Liver (tissue), 3 donors: Measurements from ENCODE around the gene PLEKHN1.

Experiments used
- ATF3 ChIP-seq: IDR thresholded peaks from 2 replicates; pipeline ENCODE4 v1.6.1; 2016; ENCODE audit warnings: antibody characterized with exemption
- CTCF ChIP-seq: fragments of 150-350 bp; IDR thresholded peaks from 2 replicates; pipeline ENCODE4 v1.5.1; 2017; ENCODE audit warnings: improper control_type of control experiment, low read depth, low read length; ENCODE audit not compliant: missing input control
- FOXA2 ChIP-seq: IDR thresholded peaks from 2 replicates; pipeline ENCODE4 v1.6.1; 2016; ENCODE audit warnings: antibody characterized with exemption
- GABPA ChIP-seq, 2 donors: IDR thresholded peaks in 1 of 2; conservative IDR thresholded peaks in 1 of 2; 2 replicates each; pipeline ENCODE4 v1.6.1; 2016; ENCODE audit warnings: antibody characterized with exemption in 2 of 2, mild to moderate bottlenecking in 1 of 2, moderate library complexity in 1 of 2
- JUND ChIP-seq, 2 donors: IDR thresholded peaks; 2 replicates each; pipeline ENCODE4 v1.6.1; 2016; ENCODE audit warnings: antibody characterized with exemption in 2 of 2
- MAX ChIP-seq: IDR thresholded peaks from 2 replicates; pipeline ENCODE4 v1.6.1; 2016; ENCODE audit warnings: antibody characterized with exemption
- RAD21 ChIP-seq, 2 donors: IDR thresholded peaks; 2 replicates each; pipeline ENCODE4 v1.6.1; 2016; ENCODE audit warnings: antibody characterized with exemption in 2 of 2, mild to moderate bottlenecking in 2 of 2
- RXRA ChIP-seq, 2 donors: IDR thresholded peaks; 2 replicates each; pipeline ENCODE4 v1.6.1; 2017 to 2018; ENCODE audit warnings: antibody characterized with exemption in 2 of 2, mild to moderate bottlenecking in 1 of 2
- SP1 ChIP-seq: IDR thresholded peaks from 2 replicates; pipeline ENCODE4 v1.6.1; 2018; ENCODE audit warnings: antibody characterized with exemption, mild to moderate bottlenecking
- TAF1 ChIP-seq: conservative IDR thresholded peaks from 2 replicates; pipeline ENCODE4 v1.6.1; 2016; ENCODE audit warnings: antibody characterized with exemption, mild to moderate bottlenecking
- YY1 ChIP-seq: IDR thresholded peaks from 2 replicates; pipeline ENCODE4 v1.6.1; 2016; ENCODE audit warnings: antibody characterized with exemption, mild to moderate bottlenecking
- ZBTB33 ChIP-seq: IDR thresholded peaks from 2 replicates; pipeline ENCODE4 v1.6.1; 2016; ENCODE audit warnings: antibody characterized with exemption
- TF ChIP-seq, protein P1 (sequence below): IDR thresholded peaks from 2 replicates; pipeline ENCODE4 v1.6.1; 2016; ENCODE audit warnings: antibody characterized with exemption, mild to moderate bottlenecking
- donor health status: healthy.
- donor health status: healthy.

DNA sequence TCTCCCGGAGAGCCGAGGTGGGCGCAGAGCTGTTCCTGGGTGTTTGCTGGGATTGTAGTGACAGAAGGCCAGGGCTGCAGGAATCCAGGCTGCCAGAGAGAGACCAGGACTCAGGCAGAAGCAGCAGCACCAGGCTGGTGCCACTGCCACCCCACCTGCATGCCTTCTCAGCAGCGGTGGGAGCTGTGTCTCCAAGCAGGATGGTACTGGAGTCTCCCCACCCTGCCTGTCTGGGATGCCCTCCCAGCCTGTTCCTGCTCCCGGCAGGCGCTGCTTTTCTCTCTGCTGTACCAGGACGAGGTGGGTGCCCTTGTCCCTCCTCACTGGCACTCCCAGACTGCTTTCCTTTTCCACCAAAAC is 38.1 kb downstream of the PLEKHN1 start:
- TF ChIP-seq MAX (no peak), CTCF (no peak), RXRA (IDR thresholded peaks at IDR 0.05) (no peak), ZBTB33 (no peak), YY1 (no peak), TAF1 (no peak), SP1 (no peak), FOXA2 (no peak), GABPA (IDR thresholded peaks at IDR 0.05 in 1 of 2, conservative IDR thresholded peaks at IDR 0.05 in 1 of 2) (no peak), ATF3 (no peak), JUND (IDR thresholded peaks at IDR 0.05) (no peak), RAD21 (IDR thresholded peaks at IDR 0.05) (no peak)
- TF ChIP-seq, protein P1, sequence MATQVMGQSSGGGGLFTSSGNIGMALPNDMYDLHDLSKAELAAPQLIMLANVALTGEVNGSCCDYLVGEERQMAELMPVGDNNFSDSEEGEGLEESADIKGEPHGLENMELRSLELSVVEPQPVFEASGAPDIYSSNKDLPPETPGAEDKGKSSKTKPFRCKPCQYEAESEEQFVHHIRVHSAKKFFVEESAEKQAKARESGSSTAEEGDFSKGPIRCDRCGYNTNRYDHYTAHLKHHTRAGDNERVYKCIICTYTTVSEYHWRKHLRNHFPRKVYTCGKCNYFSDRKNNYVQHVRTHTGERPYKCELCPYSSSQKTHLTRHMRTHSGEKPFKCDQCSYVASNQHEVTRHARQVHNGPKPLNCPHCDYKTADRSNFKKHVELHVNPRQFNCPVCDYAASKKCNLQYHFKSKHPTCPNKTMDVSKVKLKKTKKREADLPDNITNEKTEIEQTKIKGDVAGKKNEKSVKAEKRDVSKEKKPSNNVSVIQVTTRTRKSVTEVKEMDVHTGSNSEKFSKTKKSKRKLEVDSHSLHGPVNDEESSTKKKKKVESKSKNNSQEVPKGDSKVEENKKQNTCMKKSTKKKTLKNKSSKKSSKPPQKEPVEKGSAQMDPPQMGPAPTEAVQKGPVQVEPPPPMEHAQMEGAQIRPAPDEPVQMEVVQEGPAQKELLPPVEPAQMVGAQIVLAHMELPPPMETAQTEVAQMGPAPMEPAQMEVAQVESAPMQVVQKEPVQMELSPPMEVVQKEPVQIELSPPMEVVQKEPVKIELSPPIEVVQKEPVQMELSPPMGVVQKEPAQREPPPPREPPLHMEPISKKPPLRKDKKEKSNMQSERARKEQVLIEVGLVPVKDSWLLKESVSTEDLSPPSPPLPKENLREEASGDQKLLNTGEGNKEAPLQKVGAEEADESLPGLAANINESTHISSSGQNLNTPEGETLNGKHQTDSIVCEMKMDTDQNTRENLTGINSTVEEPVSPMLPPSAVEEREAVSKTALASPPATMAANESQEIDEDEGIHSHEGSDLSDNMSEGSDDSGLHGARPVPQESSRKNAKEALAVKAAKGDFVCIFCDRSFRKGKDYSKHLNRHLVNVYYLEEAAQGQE, result no peak
